Neural cell (in vitro differentiated cells): ENCODE measurements around the gene ABO. TPM values are rescaled to one million over a fixed set of nuclear protein-coding genes. Genes with fewer than 3 reads are reported as not detected.

Experiments used
- H2AFZ ChIP-seq: fragments of 200-600, 300-800 bp; sonication (generic), shearing (Covaris generic); 2 replicates; pipeline ENCODE4 v1.6.0; 2014; ENCODE audit warnings: low read depth, mild to moderate bottlenecking, antibody characterized with exemption, low read length, moderate library complexity
- H3F3A ChIP-seq: fragments of 200-600 bp; shearing (Covaris generic); 2 replicates; pipeline ENCODE4 v1.6.1; 2016; ENCODE audit warnings: mild to moderate bottlenecking, moderate library complexity, mixed read lengths, antibody characterized with exemption, low read length; ENCODE audit not compliant: insufficient read depth, poor library complexity, severe bottlenecking
- H3K27ac ChIP-seq: fragments of 200-600, 300-800 bp; sonication (generic), shearing (Covaris generic); 2 replicates; pipeline ENCODE4 v1.5.1; 2014; ENCODE audit warnings: mild to moderate bottlenecking, low read length, moderate library complexity
- H3K27me3 ChIP-seq: fragments of 300-800, 200-600 bp; sonication (generic), shearing (Covaris generic); 2 replicates; pipeline ENCODE4 v1.6.0; 2014; ENCODE audit warnings: mild to moderate bottlenecking, low read depth, low read length, moderate library complexity; ENCODE audit not compliant: insufficient read depth
- H3K36me3 ChIP-seq: fragments of 300-800, 200-600 bp; sonication (generic), shearing (Covaris generic); 2 replicates; pipeline ENCODE4 v1.5.1; 2014; ENCODE audit warnings: mild to moderate bottlenecking, antibody characterized with exemption, low read length, moderate library complexity; ENCODE audit not compliant: insufficient read depth
- H3K4me2 ChIP-seq: fragments of 300-800, 200-600 bp; sonication (generic), shearing (Covaris generic); 2 replicates; pipeline ENCODE4 v1.6.0; 2014; ENCODE audit warnings: mild to moderate bottlenecking, low read length
- H3K4me3 ChIP-seq: fragments of 300-800, 200-600 bp; sonication (generic), shearing (Covaris generic); 2 replicates; pipeline ENCODE4 v1.5.1; 2014; ENCODE audit warnings: mild to moderate bottlenecking, low read length, moderate library complexity
- H3K79me2 ChIP-seq: fragments of 200-600 bp; shearing (Covaris generic); replicated peaks from 2 replicates; pipeline ENCODE4 v1.6.0; 2014; ENCODE audit warnings: mild to moderate bottlenecking, low read length, moderate library complexity; ENCODE audit not compliant: insufficient read depth
- H3K9ac ChIP-seq: fragments of 300-800, 200-600 bp; sonication (generic), shearing (Covaris generic); 2 replicates; pipeline ENCODE4 v1.6.1; 2016; ENCODE audit warnings: mild to moderate bottlenecking, low read length, mixed read lengths
- H3K9me2 ChIP-seq: fragments of 200-600 bp; shearing (Covaris generic); 2 replicates; pipeline ENCODE4 v1.6.1; 2016; ENCODE audit warnings: mild to moderate bottlenecking, low read length, mixed read lengths; ENCODE audit not compliant: insufficient read depth
- H3K9me3 ChIP-seq: fragments of 200-600, 300-800 bp; sonication (generic), shearing (Covaris generic); 2 replicates; pipeline ENCODE4 v1.6.1; 2016; ENCODE audit warnings: mild to moderate bottlenecking, mixed run types, low read length, moderate library complexity, mixed read lengths
- H4K20me1 ChIP-seq: fragments of 200-600 bp; shearing (Covaris generic); 2 replicates; pipeline ENCODE4 v1.6.1; 2016; ENCODE audit warnings: mild to moderate bottlenecking, mixed run types; ENCODE audit not compliant: insufficient read depth
- CTCF ChIP-seq: fragments of 450-650 bp; IDR thresholded peaks from 2 replicates; pipeline ENCODE4 v1.5.1; 2014; ENCODE audit warnings: antibody characterized with exemption, mild to moderate bottlenecking, moderate library complexity; ENCODE audit not compliant: poor library complexity, severe bottlenecking
- EP300 ChIP-seq: fragments of 450-650 bp; conservative IDR thresholded peaks from 2 replicates; pipeline ENCODE4 v1.6.1; 2014; ENCODE audit warnings: antibody characterized with exemption, mild to moderate bottlenecking, moderate library complexity; ENCODE audit not compliant: poor library complexity, severe bottlenecking
- EZH2 ChIP-seq: fragments of 200-600, 300-800 bp; shearing (Covaris generic), sonication (generic); IDR thresholded peaks from 2 replicates; pipeline ENCODE4 v1.6.1; 2014; ENCODE audit warnings: antibody characterized with exemption, low read length, borderline replicate concordance, mild to moderate bottlenecking; ENCODE audit not compliant: insufficient read depth, poor library complexity, severe bottlenecking
- MXI1 ChIP-seq: fragments of 450-650 bp; conservative IDR thresholded peaks from 2 replicates; pipeline ENCODE4 v1.6.1; 2014; ENCODE audit warnings: antibody characterized with exemption, mild to moderate bottlenecking; ENCODE audit not compliant: poor library complexity, severe bottlenecking
- POLR2AphosphoS5 ChIP-seq: IDR thresholded peaks from 2 replicates; pipeline ENCODE4 v1.6.1; 2012
- RAD21 ChIP-seq: fragments of 450-650 bp; conservative IDR thresholded peaks from 2 replicates; pipeline ENCODE4 v1.6.1; 2014; ENCODE audit warnings: antibody characterized with exemption, mild to moderate bottlenecking, moderate library complexity
- REST ChIP-seq: IDR thresholded peaks from 2 replicates; pipeline ENCODE4 v1.6.1; 2012; ENCODE audit warnings: borderline replicate concordance
- SMC3 ChIP-seq: fragments of 450-650 bp; conservative IDR thresholded peaks from 2 replicates; pipeline ENCODE4 v1.6.1; 2014; ENCODE audit warnings: antibody characterized with exemption, mild to moderate bottlenecking, moderate library complexity; ENCODE audit not compliant: poor library complexity
- TAF1 ChIP-seq: IDR thresholded peaks from 2 replicates; pipeline ENCODE4 v1.6.1; 2012; ENCODE audit warnings: low read depth
- polyA plus RNA-seq: library from polyadenylated mRNA; depleted of rRNA; stranded (reverse); fragments of >200 nt; gene quantifications from 2 replicates; pipeline ENCODE4 v1.2.3, GENCODE V29; 2014

Gene ABO
- polyA plus RNA-seq, 1 donor from 2014 or later = not detected

GRCh38 chr9:133261753-133262120 is 13.3 kb downstream of the ABO start:
- no peaks in the 10 kb centered on the region for H4K20me1 ChIP-seq
- no peak overlapping the region for H2AFZ ChIP-seq
- H3F3A ChIP-seq = no peaks in the 10 kb centered on the region
- no peak overlapping the region for H3K27ac ChIP-seq
- no peak overlapping the region for H3K4me2 ChIP-seq
- H3K79me2 ChIP-seq = no peaks in the 10 kb centered on the region
- H3K36me3 ChIP-seq = no peaks in the 10 kb centered on the region
- no peaks in the 10 kb centered on the region for H3K9me3 ChIP-seq
- H3K9ac ChIP-seq = no peak overlapping the region
- H3K27me3 ChIP-seq = no peaks in the 10 kb centered on the region
- H3K9me2 ChIP-seq = no peaks in the 10 kb centered on the region
- no peak for TF ChIP-seq TAF1
- TF ChIP-seq EP300 = no peak
- TF ChIP-seq SMC3 = no peak
- TF ChIP-seq RAD21 = no peak
- TF ChIP-seq MXI1 = no peak
- no peak for TF ChIP-seq CTCF
- no peak for TF ChIP-seq POLR2AphosphoS5
- no peak for TF ChIP-seq REST
- no peak for TF ChIP-seq EZH2
- no peak overlapping the region for H3K4me3 ChIP-seq

- H3K4me2 ChIP-seq = no peak overlapping the region
- no peaks in the 10 kb centered on the region for H4K20me1 ChIP-seq
- no peaks in the 10 kb centered on the region for H3K36me3 ChIP-seq
- no peaks in the 10 kb centered on the region for H3K9me3 ChIP-seq
- no peaks in the 10 kb centered on the region for H3K9me2 ChIP-seq
- no peaks in the 10 kb centered on the region for H3F3A ChIP-seq
- no peak overlapping the region for H3K4me3 ChIP-seq
- TF ChIP-seq SMC3 (no peak), EZH2 (no peak), EP300 (no peak), MXI1 (no peak), REST (no peak), CTCF (no peak), POLR2AphosphoS5 (no peak), TAF1 (no peak), RAD21 (no peak)
- no peak overlapping the region for H3K9ac ChIP-seq
- H3K27me3 ChIP-seq = no peaks in the 10 kb centered on the region
- H3K27ac ChIP-seq = no peak overlapping the region
- no peaks in the 10 kb centered on the region for H3K79me2 ChIP-seq
- H2AFZ ChIP-seq = no peak overlapping the region
These were observed 13.8 kb downstream of the ABO start for GRCh38 chr9:133261103-133261752.
